Limb (tissue), 2 donors: Measurements from ENCODE around the gene CYTH1.
"Not testable (repeated sequence)": the region's sequence is repeated elsewhere in the genome, so short reads cannot be mapped to it uniquely, and the experiment has no call there.

ENCODE experiments used
- DNase-seq, 2 donors: peaks; one replicate each; pipeline ENCODE4 v3.0.0-alpha.2; 2016; ENCODE audit errors: extremely low spot score in 2 of 2

The CYTH1 gene

DNA sequence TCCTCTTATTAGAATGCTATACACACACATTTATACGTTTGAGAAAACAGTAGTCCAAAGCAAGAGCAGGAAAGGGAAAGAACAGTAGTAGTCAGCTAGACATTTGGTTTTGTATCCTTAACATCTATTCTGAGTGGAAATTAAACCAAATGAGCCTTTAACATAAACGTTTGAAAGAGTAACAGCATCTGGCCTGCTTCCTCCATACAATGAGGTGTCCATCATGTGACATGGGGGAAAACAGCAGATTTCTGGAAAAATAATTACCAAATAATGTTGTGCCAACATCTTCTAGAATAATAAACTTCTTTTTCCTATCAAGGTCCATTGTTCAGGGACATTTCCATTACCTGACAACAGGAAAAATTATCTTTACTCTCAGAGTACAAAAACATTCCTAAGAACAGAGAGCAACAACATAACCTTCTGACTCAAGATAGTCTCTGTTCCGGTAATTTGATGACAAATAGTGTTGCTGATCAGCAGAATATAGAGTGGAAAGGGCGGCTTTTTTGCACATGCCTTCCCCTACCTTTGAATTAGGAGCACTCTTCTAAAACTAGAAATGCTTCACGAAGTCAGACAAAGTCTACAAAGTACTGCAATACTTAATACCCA lies 20.2 kb downstream of the CYTH1 start:
- no peak for DNase-seq

DNA sequence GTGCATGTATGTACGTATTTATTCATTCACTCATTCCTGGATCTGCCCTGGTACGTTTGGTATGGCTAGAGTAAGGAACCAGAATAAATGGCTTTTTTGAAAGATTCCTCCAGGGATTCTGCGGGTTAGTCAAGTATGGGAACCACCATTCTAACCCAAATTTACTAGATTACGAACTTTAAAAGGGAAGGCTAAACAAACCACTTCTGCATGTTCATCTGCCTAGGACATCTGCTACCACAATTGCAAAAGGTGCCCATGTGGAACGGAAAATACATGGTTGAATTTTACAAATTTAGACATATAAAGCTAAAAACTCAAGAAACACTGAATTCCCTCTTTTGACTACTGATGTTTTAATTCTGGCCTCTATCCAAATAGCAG lies 22.1 kb downstream of the CYTH1 start:
- no peak for DNase-seq

DNA sequence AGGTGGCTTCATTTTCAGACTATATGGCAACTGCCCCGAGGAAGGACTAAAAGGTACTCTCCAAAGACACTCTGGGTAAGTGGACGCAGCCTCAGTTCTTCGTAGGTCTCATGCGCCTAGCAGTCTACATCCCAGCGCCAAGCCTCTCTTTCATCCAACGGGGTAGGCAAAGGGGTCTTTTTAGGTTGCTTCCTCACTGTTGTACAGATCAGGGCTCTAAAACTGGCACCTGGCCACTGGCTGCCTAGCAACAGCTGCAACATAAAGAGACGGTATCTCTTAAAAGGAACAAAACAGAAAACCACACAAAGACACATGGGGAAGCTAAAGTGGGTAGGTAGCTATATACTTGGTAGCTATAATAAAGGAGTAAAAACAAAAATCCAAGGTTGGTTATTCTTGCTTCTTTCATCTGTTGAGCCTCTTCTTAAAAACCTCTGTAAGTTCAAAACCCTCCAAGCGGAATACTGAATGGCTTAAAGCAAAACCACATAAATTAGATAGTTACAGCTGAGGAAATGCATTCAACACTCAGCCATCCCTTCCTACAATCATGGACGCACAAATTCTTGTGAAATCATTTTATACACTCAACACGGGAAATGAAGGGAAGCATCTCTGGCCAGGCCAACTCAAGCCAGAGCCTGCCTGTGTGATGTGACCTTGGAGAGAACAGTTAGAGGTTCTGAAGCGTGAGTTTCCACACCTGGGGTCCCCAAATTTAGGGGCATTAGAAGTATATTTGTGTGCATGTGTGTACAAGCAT lies 22.7 kb downstream of the CYTH1 start:
- DNase-seq = peak; percentile 60 to 74

DNA sequence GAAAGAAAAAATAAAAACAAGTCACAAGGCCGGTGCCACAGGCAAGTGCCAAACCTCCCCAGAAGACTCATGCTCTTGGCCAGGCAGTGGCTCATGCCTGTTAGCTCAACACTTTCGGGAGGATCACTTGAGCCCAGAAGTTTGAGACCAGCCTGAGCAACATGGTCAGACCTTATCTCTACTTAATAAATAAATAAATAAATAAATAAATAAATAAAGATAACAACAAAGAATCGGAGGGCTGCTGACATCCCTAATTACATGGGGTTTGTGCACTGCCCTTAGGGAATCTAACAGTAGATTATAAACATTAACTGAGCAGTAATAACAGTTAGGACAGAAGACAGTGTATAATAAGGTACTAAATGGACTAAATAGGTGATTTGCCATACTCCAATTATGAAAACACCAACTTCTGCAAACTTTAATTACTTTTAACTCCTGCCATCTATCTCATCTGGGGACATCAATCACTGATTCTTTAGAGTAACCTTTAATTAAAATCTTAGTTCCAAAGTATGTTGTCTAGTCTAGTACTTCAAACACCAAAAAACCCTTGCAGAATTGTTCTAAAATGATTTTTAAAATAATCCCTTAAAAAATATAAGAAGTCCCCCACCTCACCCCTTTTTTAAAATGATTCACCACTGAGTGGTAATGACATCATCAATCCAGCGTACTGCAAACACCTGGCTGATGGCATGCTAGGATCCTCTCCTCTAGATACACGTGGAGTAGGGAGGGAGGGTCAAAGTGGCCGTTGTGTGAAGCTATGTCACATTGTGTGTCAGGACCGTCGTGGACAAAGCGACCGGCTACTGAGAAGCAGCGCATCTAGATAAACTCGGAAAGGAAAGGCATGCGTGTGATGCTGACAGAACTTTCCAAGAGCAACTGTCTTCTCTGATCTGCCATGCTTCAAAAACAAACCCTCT lies 28.5 kb downstream of the CYTH1 start:
- DNase-seq = no peak

DNA sequence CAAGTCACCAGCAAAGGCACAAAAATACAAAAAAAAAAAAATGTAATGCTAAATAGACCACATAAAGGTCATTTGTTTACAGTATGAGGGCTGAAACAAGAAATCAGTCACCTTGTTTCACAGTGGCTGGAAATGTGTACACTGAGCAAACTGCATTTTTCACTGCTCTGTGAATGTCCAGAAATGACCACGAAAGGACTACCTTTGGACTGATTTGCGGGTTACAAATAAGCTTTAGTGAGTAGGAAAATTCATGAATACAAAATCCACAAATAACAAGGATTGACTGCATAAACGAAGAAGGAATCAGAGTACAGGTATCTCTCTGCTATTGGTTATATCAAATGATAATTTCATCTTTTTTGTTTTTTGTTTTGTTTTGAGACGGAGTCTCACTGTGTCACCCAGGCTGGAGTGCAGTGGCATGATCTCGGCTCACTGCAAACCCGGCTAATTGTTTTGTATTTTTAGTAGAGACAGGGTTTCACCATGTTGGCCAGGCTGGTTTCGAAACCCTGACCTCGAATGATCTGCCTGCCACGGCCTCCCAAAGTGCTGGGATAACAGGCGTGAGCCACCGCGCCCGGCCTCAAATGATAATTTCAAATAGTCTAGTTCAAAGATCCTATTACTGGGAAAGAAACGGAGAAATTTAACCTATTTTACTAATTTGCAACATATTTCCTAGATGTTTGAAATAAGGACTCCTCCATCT lies 30.5 kb downstream of the CYTH1 start:
- no peak for DNase-seq

DNA sequence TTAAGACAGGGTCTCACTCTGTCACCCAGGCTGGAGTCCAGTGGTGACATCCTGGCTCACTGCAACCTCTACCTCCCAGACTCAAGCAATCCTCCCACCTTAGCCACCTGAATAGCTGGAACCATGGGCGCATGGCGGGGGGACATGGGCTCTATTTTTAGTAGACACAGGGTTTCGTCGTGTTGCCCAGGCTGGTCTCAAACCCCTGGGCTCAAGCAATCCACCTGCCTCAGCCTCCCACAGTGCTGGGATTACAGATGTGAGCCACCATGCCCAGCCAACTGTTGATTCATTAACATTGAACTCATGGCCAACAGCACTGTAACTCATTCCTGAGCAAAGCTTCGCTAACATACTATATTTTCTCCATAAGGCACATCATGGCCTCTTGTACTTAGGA lies 31.1 kb downstream of the CYTH1 start:
- DNase-seq = not testable (repeated sequence)

DNA sequence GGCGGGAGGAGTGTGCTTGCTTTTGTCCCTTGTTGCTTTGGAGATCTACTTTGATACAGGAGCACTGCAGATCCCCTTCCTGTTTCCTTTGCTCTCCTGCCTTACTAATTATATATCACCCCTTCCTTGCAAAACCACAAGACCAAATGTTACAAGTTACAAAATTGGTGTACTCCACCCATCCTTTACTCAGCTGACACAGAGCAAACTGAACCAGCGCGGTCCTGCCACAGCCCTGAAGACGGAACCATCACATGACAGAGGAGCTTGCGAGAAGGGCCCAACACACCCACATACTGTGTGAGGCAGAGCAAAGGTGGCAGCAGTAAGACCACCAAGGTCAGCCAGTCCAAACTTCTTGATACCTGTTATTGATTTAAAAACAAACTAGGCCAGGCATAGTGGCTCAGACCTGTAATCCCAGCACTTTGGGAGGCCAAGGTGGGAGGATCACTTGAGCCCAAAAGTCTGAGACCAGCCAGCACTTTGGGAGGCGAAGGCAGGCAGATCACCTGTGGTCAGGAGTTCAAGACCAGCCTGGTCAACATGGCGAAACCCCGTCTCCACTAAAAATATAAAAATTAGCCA lies 33.2 kb downstream of the CYTH1 start:
- DNase-seq = no peak

DNA sequence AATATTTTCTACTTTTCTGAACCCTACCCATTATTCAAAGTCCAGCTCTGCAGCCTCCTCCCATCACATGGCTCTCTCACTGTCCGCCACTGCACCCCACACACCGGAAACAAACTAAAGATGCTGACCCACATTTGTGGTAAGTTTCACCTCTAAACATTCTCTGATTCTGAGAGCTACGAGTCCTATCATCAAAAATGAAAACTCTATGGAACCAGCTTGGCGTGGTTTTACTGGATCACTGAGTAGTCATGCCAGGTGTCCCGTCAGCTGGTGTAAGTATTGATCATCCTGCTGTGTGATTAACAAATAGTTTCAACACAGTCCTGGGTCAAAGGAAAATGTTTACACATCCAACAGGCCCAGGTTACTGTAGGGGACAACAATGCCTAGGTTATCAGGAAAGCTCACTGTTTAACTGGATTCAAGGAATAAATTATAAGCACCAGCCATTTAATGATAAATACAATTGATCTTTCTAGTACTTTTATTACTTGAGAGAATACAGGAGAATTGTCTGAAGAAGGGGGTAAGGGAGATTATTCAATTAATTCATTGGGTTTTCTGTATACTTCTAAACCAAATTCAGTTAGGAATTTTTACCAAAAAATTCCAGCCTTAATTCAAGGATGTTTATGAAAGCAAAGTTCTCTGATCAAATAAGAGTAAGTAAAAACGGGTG lies 33.9 kb downstream of the CYTH1 start:
- no peak for DNase-seq

DNA sequence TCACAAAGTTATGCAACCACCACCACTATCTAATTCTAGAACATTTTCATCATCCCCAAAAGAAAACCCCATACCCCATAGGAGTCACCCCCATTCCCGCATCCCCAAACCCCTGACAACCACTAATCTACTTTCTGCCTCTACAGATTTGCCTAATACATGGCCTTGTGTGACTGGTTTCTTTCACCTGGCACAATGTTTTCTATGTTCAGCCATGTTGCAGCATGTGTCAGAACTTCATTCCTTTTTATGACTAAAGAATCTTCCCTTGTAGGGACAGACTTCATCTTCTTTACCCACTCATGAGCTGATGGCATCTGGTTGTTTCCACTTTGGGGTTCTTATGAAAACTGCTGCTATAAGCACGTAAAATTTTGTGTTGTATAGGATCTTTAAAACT lies 34.6 kb downstream of the CYTH1 start:
- no peak for DNase-seq

DNA sequence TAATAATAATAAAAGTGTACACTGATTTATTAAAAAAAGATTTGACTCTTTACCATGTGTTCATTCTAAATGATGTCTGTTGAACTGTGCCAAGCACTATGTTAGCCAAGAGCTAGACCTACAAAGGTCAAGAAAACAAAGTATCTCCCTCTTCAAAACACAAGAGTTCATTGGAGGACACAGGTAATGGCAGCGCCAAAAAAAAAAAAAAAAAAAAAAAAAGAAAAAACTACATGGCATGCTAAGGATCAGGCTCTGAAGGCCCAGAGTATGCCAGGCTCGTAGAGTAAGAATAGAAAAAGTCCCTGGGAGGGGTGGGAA lies 35.2 kb downstream of the CYTH1 start:
- DNase-seq = no peak

DNA sequence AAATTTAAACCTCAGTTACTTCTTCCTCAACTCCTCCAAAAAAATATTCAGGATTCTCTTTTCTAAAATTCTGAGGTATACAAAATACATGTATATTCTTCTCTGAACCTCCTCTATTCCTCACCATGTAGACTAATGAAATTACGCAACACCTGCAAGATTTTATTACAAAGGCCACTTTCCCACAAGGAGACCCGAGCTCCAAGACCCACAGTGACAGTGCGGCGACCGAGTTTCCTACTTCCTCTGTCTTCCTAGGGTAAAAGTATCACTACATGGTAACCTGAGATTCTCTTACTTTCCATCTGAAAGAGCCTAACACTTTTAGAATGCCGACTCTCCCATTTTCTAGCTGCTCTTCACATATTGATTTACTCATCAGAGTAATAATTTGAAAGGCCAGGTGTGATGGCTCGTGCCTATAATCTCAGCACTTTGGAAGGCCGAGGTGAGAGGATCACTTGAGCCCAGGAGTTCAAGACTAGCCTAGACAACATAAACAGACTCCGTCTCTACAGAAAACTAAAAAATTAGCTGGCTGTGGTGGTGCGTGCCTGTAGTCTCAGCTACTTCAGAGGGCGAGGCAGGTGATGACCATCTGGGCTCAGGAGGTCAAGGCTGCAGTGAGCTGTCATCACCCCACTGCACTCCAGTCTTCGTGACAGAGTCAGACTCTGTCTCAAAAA lies 35.7 kb downstream of the CYTH1 start:
- DNase-seq = no peak

DNA sequence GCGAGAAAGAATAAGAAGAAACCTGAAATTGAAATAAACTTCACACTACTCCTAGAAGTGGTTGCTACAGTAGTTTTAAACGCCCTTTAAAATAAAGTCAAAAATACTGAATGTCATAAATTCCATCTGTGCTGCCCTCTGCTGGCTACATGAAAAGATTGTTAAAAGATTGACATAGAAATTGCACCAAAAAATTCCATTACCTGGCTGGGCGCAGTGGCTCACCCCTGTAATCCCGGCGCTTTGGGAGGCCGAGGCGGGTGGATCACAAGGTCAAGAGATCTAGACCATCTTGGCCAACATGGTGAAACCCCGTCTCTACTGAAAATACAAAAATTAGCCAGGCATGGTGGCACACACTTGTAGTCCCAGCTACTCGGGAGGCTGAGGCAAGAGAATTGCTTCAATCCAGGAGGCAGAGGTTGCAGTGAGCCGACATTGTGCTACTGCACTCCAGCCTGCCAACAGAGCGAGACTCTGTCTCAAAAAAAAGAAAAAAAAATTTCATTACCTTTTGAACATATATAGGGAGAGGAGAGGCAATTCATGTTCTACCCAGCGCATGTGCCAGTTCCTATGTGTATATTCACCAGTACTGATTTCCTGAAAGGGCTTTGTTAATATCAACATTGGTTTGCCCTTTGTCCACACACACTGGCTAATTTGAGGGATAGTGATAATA lies 36.5 kb downstream of the CYTH1 start:
- DNase-seq = peak in 1 of 2 donors; percentile 57

DNA sequence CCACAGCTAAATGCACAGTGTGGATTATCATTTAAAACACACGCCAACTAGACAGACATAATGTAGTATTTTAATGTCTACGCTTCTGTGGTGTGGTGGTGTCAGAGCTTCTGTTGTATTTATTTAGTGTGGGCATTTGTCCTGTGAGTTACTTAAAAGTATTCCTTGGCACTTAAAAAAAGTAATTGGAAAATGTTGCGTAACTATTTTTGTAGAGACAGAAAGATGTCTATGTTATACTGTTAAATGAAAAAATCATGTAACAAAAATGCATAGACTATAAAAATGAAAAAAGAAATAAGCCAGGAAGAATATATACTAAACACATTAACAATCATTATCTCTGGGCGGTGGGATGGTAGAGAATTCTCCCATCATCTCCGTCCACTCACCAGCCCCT lies 39.2 kb downstream of the CYTH1 start:
- DNase-seq = no peak

DNA sequence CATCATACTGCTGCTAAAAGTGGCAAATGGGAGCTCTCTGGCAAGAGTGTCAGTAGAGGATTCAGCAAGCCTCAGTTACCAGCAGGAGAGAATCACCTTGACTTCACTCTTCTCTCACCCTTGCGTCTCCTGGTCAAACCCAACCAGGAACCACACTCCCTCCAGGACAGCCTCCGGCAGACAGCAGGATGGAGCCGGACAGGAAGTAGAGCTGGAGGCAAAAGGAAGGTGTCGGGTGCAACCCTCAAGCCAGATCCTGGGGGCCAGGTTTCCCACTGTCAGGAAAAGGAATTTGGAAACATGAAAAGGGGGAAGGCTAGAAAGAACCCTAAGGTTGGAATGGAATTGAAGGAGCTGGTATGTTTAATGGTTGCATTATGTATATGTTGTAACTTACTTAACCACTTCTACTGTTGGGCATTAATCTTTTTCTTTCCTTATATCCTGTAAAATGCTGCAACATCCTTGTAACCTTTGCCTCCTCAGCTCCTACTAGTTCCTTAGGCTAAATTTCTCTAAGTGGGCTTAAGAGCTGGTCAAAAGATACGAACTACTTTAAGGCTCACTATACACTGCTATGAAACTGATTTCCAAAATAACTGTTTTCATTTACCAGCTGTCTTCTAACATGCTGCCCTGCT lies 40.3 kb downstream of the CYTH1 start:
- DNase-seq = no peak

DNA sequence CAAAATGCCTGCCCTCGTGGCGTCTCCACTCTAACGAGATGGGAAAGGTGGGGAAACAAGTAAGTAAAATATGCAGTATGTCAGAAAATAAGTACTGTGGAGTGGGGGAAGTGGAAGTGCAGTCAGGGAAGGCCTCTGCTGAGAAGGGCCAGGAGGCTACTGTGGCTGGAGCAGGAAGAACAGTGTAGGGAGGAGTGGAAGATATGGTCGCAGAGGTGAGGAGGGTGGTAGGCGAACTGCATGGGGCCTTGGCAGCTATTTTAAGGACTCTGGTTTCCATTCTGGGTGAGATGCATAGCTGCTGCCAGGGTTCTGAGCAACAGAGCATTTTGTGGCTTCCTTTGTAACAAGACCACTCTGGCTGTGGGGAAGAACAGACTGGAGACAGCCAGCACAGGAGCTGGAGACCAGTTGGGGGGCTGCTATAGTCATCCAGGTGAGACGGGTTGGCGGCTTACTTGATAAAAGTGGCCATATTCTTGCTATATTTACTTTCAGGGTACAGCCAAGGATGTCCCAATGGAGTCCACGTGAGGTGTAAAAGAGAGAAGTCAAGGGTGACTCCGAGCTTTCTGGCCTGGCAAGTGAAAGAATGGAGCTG lies 42.6 kb downstream of the CYTH1 start:
- DNase-seq = no peak

DNA sequence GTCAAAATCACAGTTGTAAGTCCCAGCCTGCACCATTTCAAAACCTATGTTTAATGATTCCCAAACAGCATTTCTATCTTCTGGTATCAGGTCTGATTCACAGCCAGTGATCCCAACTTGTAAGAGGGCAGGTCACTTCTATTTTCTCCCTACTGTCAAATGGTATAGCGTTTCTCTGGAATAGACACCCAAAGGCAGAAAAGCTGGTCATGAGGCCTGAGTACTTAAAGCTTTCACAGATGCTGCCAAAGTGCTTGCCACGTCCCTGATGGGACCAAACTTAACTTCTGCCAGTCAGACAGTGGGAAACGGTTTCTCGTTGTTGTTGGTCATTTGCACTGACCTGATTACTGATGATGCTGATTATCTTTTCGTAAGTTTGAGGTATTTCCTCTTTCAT lies 43.4 kb downstream of the CYTH1 start:
- no peak for DNase-seq

DNA sequence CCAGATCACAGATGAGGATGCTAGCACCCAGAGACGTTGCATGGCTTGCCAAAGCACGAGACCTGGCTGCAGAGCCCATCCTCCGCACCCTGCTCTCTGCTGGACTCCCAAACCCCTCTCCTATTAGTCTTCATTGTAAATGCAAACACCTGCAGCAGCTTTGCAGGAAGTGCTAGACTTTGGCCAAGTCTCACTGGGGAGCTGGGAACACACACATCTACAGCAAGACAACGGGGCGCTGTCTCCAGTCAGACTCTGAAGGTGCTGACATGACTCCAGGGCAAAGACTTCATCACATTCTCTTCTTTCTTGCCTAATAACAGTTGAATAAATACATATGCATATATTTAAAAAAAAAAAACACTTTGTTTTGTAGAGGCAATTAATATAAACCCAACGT lies 43.8 kb downstream of the CYTH1 start:
- DNase-seq = no peak

DNA sequence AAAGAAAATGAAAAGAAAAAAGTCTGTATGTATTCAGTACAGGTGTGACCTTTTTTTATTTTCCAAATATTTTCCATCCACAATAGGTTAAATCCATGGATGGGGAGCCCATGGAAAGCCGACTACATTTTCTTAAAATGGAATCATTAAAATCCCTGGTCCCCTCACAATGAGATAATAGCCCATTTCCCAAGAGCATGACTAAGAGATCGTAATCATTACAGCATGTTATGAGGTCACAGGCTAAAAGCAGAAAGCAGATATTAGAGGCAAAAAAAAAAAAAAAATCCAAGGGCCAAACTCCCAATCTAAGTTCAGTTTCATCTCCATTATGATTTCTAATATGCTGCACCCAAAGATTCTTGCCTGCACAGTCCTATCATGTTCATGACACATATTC lies 44.7 kb downstream of the CYTH1 start:
- no peak for DNase-seq
